Measurements from ENCODE around the gene LYRM7.

The LYRM7 gene

GRCh38 chr5:131217791-131218190 lies 47.0 kb downstream of the LYRM7 start:
- Mint-ChIP-seq H3K4me1 (peaks cover 12% of the 10 kb centered on the region), H3K27ac (no peak overlapping the region), H3K9me3 (no peaks in the 10 kb centered on the region), H3K27me3 (ENCODE audit: low read depth, poor library complexity) (peaks cover 7% of the 10 kb centered on the region), H3K4me3 (no peak overlapping the region), H3K36me3 (ENCODE audit: low read depth) (no peaks in the 10 kb centered on the region)
- no peak for TF ChIP-seq CTCF (IDR thresholded peaks at IDR 0.05)
- DNase-seq = no peak

DNA sequence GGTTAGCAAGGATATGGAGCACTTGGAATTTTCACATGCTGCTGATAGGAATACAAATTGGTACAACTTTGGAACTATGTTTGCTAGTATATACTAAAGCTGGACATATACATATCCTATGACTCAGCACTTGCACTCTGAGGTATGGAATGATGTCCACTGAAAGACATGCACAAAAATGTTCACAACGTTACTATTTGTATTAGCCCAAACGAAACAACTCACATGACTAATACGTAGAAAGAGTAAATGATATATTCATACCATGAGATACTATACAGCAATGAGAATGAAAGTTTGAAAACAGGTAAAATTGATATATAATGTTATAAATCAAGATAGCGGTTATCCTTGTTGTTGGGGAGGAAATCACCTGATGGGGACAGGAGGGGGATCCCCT lies 47.6 kb downstream of the LYRM7 start:
- no peak for DNase-seq
- Mint-ChIP-seq H3K36me3 (ENCODE audit: low read depth) (no peaks in the 10 kb centered on the region), H3K9me3 (no peaks in the 10 kb centered on the region), H3K27ac (no peak overlapping the region), H3K4me3 (no peak overlapping the region), H3K4me1 (peaks cover 12% of the 10 kb centered on the region), H3K27me3 (ENCODE audit: low read depth, poor library complexity) (peaks cover 7% of the 10 kb centered on the region)
- TF ChIP-seq CTCF (IDR thresholded peaks at IDR 0.05) = no peak

DNA sequence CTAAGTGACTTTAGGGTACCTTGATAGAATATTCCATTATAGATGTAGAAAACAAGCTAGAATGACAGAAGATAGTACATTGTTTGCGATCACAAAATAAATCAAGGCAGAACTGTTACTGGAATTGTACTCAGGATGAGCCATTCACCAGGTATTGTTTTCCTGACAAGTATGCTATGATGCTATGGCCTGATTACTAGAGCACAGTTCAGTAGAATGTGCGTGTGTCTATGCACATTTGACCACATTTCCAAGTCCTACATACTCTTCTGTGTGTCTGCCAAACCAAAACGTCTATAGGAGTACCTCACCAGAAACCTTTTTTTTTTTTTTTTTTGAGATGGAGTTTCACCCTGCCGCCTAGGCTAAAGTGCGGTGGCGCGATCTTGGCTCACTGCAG lies 49.8 kb downstream of the LYRM7 start:
- H3K4me3 Mint-ChIP-seq = no peak overlapping the region
- no peaks in the 10 kb centered on the region for H3K9me3 Mint-ChIP-seq
- no peak for TF ChIP-seq CTCF (IDR thresholded peaks at IDR 0.05)
- no peaks in the 10 kb centered on the region for H3K4me1 Mint-ChIP-seq
- H3K27me3 Mint-ChIP-seq (ENCODE audit: low read depth, poor library complexity) = peaks cover 7% of the 10 kb centered on the region
- H3K27ac Mint-ChIP-seq = no peak overlapping the region
- H3K36me3 Mint-ChIP-seq (ENCODE audit: low read depth) = no peaks in the 10 kb centered on the region
- no peak for DNase-seq

GRCh38 chr5:131221008-131221703 lies 50.4 kb downstream of the LYRM7 start:
- Mint-ChIP-seq H3K9me3 (no peaks in the 10 kb centered on the region), H3K4me1 (no peaks in the 10 kb centered on the region), H3K36me3 (ENCODE audit: low read depth) (no peaks in the 10 kb centered on the region), H3K27ac (no peak overlapping the region), H3K4me3 (no peak overlapping the region), H3K27me3 (ENCODE audit: low read depth, poor library complexity) (peaks cover 7% of the 10 kb centered on the region)
- no peak for DNase-seq
- no peak for TF ChIP-seq CTCF (IDR thresholded peaks at IDR 0.05)

DNA sequence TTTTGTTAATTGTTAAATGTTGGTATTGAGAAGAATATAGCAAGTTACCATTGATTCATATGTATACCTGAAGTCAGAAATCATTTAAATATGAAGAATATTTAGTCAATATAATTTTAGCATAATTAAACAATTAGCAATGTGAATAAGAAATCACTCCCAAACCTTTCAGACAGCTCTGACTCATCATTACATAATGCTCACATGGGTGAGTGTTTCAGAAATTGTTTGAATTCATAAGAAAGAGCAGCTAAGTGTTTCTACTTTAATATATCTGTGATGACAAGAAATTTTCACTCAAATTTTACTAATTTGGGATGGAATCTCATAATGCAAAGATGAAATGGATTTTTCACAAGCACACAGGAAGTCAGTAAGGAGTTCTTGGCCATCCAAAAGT lies 51.1 kb downstream of the LYRM7 start:
- Mint-ChIP-seq H3K9me3 (no peaks in the 10 kb centered on the region), H3K4me1 (no peaks in the 10 kb centered on the region), H3K4me3 (no peak overlapping the region), H3K27ac (no peak overlapping the region), H3K27me3 (ENCODE audit: low read depth, poor library complexity) (peaks cover 7% of the 10 kb centered on the region), H3K36me3 (ENCODE audit: low read depth) (no peaks in the 10 kb centered on the region)
- no peak for TF ChIP-seq CTCF (IDR thresholded peaks at IDR 0.05)
- DNase-seq = no peak

- Mint-ChIP-seq H3K4me1 (no peaks in the 10 kb centered on the region), H3K27ac (no peak overlapping the region), H3K36me3 (ENCODE audit: low read depth) (no peaks in the 10 kb centered on the region), H3K9me3 (no peaks in the 10 kb centered on the region), H3K27me3 (ENCODE audit: low read depth, poor library complexity) (peaks cover 7% of the 10 kb centered on the region), H3K4me3 (no peak overlapping the region)
- TF ChIP-seq CTCF (IDR thresholded peaks at IDR 0.05) = no peak
- DNase-seq = no peak
Observed at GRCh38 chr5:131222731-131223130, 52.0 kb downstream of the LYRM7 start.

Data from nephron progenitor cell (in vitro differentiated cells).